GM18858 (cell line): ENCODE results near the gene JHY.

Experiments
- ATAC-seq: cut with Tn5 transposase; IDR thresholded peaks from one replicate; pipeline ENCODE4 v1.9.1; 2021; ENCODE audit not compliant: unreplicated experiment

Gene JHY

GRCh38 chr11:122938557-122938956 is 56.0 kb downstream of the JHY start:
- no peak for ATAC-seq

- ATAC-seq: no peak
Observed at GRCh38 chr11:122951211-122951610, 68.7 kb downstream of the JHY start.

GRCh38 chr11:122954455-122954854 is 71.9 kb downstream of the JHY start:
- ATAC-seq: no peak

GRCh38 chr11:122963961-122964360 is 81.4 kb downstream of the JHY start:
- ATAC-seq: no peak

- no peak for ATAC-seq
Observed at GRCh38 chr11:122976061-122976733, 93.6 kb downstream of the JHY start.

GRCh38 chr11:122976734-122977469 is 94.3 kb downstream of the JHY start:
- no peak for ATAC-seq

- ATAC-seq: no peak
Observed at GRCh38 chr11:122977470-122978298, 95.1 kb downstream of the JHY start.

- ATAC-seq: no peak
Observed at GRCh38 chr11:122978299-122978620, 95.7 kb downstream of the JHY start.

- no peak for ATAC-seq
Observed at GRCh38 chr11:122979103-122979814, 96.7 kb downstream of the JHY start.

GRCh38 chr11:122979815-122980595 is 97.4 kb downstream of the JHY start:
- ATAC-seq: no peak

GRCh38 chr11:122981388-122982264 is 99.1 kb downstream of the JHY start, which contains the start of gene BSX:
BSX (minus strand) TSS chr11:122981834; CDS start chr11:122981671, 163 bp downstream.
- ATAC-seq: no peak

GRCh38 chr11:122983438-122984185 is 101.1 kb downstream of the JHY start:
- no peak for ATAC-seq

GRCh38 chr11:122984186-122985011 is 101.8 kb downstream of the JHY start:
- no peak for ATAC-seq

GRCh38 chr11:122995526-122995925 is 113.0 kb downstream of the JHY start:
- ATAC-seq: no peak

- no peak for ATAC-seq
Observed at GRCh38 chr11:122998727-122999366, 116.3 kb downstream of the JHY start.

GRCh38 chr11:123000721-123001120 is 118.2 kb downstream of the JHY start:
- no peak for ATAC-seq

GRCh38 chr11:123006860-123007542 is 124.4 kb downstream of the JHY start:
- no peak for ATAC-seq
